ENCODE data around the gene MYOT. TPM values are rescaled to one million over a fixed set of nuclear protein-coding genes. Genes with fewer than 3 reads are reported as not detected.
"Not testable (repeated sequence)": the region's sequence is repeated elsewhere in the genome, so short reads cannot be mapped to it uniquely, and the experiment has no call there.

Gene MYOT
- total and polyA plus RNA-seq, 9 donors: 0.23 to 2.2 (median 1.1) TPM; not detected in 2

- 75 to 87% (median 87%) methylated on average over 5 of the region's 5 CpGs for WGBS, 3 donors
- no peaks in the 10 kb centered on the region for H3K4me1 ChIP-seq (ENCODE audit: insufficient read depth)
These were observed 25.4 kb upstream of the MYOT start for GRCh38 chr5:137842296-137842695.

GRCh38 chr5:137843676-137844299, 23.9 kb upstream of the MYOT start:
- intact Hi-C loops (cut with DNase I): no loop called here
- Histone ChIP-seq H3K9me3 (no peaks in the 10 kb centered on the region), H3K36me3 (no peaks in the 10 kb centered on the region), H3K27ac (no peak overlapping the region), H3K4me3 (no peak overlapping the region), H3K27me3 (no peaks in the 10 kb centered on the region), H3K4me1 (ENCODE audit: insufficient read depth) (no peaks in the 10 kb centered on the region)
- no peak for TF ChIP-seq CTCF (IDR thresholded peaks at IDR 0.05)
- no peak for TF ChIP-seq POLR2A (IDR thresholded peaks at IDR 0.05)
- DNase-seq: no peak
- WGBS, 3 donors: 70 to 84% (median 79%) methylated on average over 4 of the region's 4 CpGs

More at GRCh38 chr5:137842296-137842695, 25.4 kb upstream of the MYOT start:
- intact Hi-C loops (cut with DNase I): no loop called here
- TF ChIP-seq CTCF (IDR thresholded peaks at IDR 0.05): no peak
- no peak for TF ChIP-seq EP300 (IDR thresholded peaks at IDR 0.05)
- no peak for TF ChIP-seq POLR2A (IDR thresholded peaks at IDR 0.05)
- no peaks in the 10 kb centered on the region for H3K9me3 ChIP-seq
- no peak overlapping the region for H3K4me3 ChIP-seq
- no peaks in the 10 kb centered on the region for H3K27me3 ChIP-seq
- no peaks in the 10 kb centered on the region for H3K36me3 ChIP-seq
- H3K27ac ChIP-seq: no peak overlapping the region
- DNase-seq: no peak

- H3K27ac ChIP-seq: no peak overlapping the region
- intact Hi-C loops (cut with DNase I): no loop called here
- no peak for DNase-seq
- TF ChIP-seq CTCF (IDR thresholded peaks at IDR 0.05) (no peak), POLR2A (IDR thresholded peaks at IDR 0.05) (no peak), EP300 (IDR thresholded peaks at IDR 0.05) (no peak)
- H3K9me3 ChIP-seq: no peaks in the 10 kb centered on the region
- no peak overlapping the region for H3K4me3 ChIP-seq
- no peaks in the 10 kb centered on the region for H3K36me3 ChIP-seq
- H3K27me3 ChIP-seq: no peaks in the 10 kb centered on the region
- no peaks in the 10 kb centered on the region for H3K4me1 ChIP-seq (ENCODE audit: insufficient read depth)
These were observed 22.2 kb upstream of the MYOT start for GRCh38 chr5:137845472-137845871.

- Histone ChIP-seq H3K4me1 (ENCODE audit: insufficient read depth) (no peaks in the 10 kb centered on the region), H3K9me3 (no peaks in the 10 kb centered on the region), H3K36me3 (no peaks in the 10 kb centered on the region), H3K4me3 (no peak overlapping the region), H3K27ac (no peak overlapping the region), H3K27me3 (no peaks in the 10 kb centered on the region)
- 94 to 95% (median 95%) methylated on average over 6 of the region's 6 CpGs for WGBS, 3 donors
- no peak for TF ChIP-seq EP300 (IDR thresholded peaks at IDR 0.05)
- no peak for TF ChIP-seq CTCF (IDR thresholded peaks at IDR 0.05)
- no peak for TF ChIP-seq POLR2A (IDR thresholded peaks at IDR 0.05)
- no peak for DNase-seq
- intact Hi-C loops (cut with DNase I): no loop called here
These were observed 20.0 kb upstream of the MYOT start for GRCh38 chr5:137847687-137848086.

GRCh38 chr5:137853165-137853564, 14.5 kb upstream of the MYOT start:
- H3K9me3 ChIP-seq; H3K27ac ChIP-seq; DNase-seq; H3K36me3 ChIP-seq; H3K4me1 ChIP-seq (ENCODE audit: insufficient read depth); intact Hi-C loops (cut with DNase I); H3K27me3 ChIP-seq; H3K4me3 ChIP-seq: not testable (repeated sequence)

Data from ovary (tissue), 9 donors.